Fibroblast of skin of back (primary cell): ENCODE results near the gene CTBP1.

ENCODE experiments used
- DNase-seq: peaks from one replicate; pipeline ENCODE4 v3.0.0-alpha.2; 2013

CTBP1 gene

GRCh38 chr4:1249731-1250526 is 999 bp upstream of the CTBP1 start:
- DNase-seq = peak; percentile 29

- peak; percentile 91 for DNase-seq
Observed at GRCh38 chr4:1249148-1249730, 309 bp upstream of the CTBP1 start.

GRCh38 chr4:1247864-1248244 is 1.1 kb downstream of the CTBP1 start:
- DNase-seq = no peak

- peak; percentile 29 for DNase-seq
Observed at GRCh38 chr4:1246901-1247863, 1.7 kb downstream of the CTBP1 start.

- no peak for DNase-seq
Observed at GRCh38 chr4:1246111-1246881, 2.6 kb downstream of the CTBP1 start.

GRCh38 chr4:1245481-1246051 is 3.4 kb downstream of the CTBP1 start:
- no peak for DNase-seq

- no peak for DNase-seq
Observed at GRCh38 chr4:1244978-1245471, 3.9 kb downstream of the CTBP1 start.

- no peak for DNase-seq
Observed at GRCh38 chr4:1244081-1244977, 4.6 kb downstream of the CTBP1 start.

- no peak for DNase-seq
Observed at GRCh38 chr4:1243451-1244080, 5.4 kb downstream of the CTBP1 start.

- no peak for DNase-seq
Observed at GRCh38 chr4:1242506-1243450, 6.2 kb downstream of the CTBP1 start.

- DNase-seq = no peak
Observed at GRCh38 chr4:1241936-1242505, 6.9 kb downstream of the CTBP1 start.

- no peak for DNase-seq
Observed at GRCh38 chr4:1241466-1241935, 7.4 kb downstream of the CTBP1 start.

- DNase-seq = no peak
Observed at GRCh38 chr4:1240721-1241465, 8.0 kb downstream of the CTBP1 start.

GRCh38 chr4:1239950-1240307 is 9.0 kb downstream of the CTBP1 start:
- no peak for DNase-seq

GRCh38 chr4:1239141-1239949 is 9.6 kb downstream of the CTBP1 start:
- DNase-seq = no peak

- DNase-seq = no peak
Observed at GRCh38 chr4:1238676-1239000, 10.3 kb downstream of the CTBP1 start.
